ENCODE measurements around the gene EPB41L4B. TPM values are rescaled to one million over a fixed set of nuclear protein-coding genes. Genes with fewer than 3 reads are reported as not detected.

The EPB41L4B gene
- total and polyA plus RNA-seq, 8 donors = 36.8 to 122 (median 93.3) TPM

DNA sequence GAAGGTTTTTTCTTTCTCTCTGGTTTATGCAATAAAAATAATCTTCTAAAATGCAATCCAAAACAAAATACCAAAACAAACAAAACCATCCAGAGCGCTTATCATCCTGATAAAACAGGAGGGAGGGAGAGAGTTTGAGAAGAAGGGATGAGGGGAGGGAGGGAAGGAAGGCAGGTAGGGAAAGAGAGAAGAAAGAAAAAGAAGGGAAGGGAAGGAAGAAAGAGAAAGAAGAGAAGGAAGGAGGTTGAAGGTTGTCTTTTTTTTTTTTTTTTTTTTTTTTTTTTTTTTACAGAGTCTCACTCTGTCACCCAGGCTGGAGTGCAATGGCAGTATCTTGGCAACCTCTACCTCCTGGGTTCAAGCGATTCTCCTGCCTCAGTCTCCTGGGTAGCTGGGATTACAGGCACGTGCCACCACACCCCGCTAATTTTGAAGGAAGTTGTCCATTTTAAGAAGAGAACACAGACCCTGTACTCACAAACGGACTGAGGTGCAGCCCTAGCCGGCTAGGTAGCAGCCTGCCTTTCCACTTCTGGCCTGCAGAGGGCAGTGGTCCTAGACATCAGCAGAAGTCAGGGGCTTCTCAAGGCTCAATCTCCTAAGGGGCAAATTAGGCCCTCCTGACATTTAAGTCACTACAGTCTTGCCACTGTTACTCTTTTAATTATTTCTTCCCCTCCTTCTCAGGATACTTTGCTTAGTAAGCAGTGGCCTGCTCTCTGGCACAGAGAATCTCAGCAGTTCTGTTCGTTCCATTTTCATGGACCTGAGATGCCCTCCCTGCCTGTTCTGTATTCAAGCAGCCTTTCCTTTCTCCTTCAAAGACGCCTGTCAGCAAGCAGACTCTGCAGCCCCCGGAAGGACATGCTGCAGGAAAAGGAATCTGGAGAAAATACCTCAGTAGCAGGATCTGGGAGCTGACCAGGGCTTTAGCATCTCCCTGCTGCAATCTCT is 76.4 kb downstream of the EPB41L4B start:
- Histone ChIP-seq H3K4me1 (peaks cover 26 to 36% (median 32%) of the 10 kb centered on the region in 3 donors), H3K27me3 (no peaks in the 10 kb centered on the region), H3K36me3 (peaks cover 0 to 25% (median 0%) of the 10 kb centered on the region in 3 donors), H3K9me3 (no peaks in the 10 kb centered on the region), H3K27ac (peak overlapping the region in 3 of 4 donors; percentile 14 to 93 (median 88)), H3K4me3 (no peak overlapping the region)
- intact Hi-C loops (cut with DNase I) = loop anchor here in 1 of 3 donors (5.0 kb wide), 1 partner anchor 73 kb away; no protein-coding TSS in a partner anchor
- DNase-seq = peak; percentile 66 to 84 (median 76)
- no peak for FAIRE-seq
- TF ChIP-seq, protein P1, sequence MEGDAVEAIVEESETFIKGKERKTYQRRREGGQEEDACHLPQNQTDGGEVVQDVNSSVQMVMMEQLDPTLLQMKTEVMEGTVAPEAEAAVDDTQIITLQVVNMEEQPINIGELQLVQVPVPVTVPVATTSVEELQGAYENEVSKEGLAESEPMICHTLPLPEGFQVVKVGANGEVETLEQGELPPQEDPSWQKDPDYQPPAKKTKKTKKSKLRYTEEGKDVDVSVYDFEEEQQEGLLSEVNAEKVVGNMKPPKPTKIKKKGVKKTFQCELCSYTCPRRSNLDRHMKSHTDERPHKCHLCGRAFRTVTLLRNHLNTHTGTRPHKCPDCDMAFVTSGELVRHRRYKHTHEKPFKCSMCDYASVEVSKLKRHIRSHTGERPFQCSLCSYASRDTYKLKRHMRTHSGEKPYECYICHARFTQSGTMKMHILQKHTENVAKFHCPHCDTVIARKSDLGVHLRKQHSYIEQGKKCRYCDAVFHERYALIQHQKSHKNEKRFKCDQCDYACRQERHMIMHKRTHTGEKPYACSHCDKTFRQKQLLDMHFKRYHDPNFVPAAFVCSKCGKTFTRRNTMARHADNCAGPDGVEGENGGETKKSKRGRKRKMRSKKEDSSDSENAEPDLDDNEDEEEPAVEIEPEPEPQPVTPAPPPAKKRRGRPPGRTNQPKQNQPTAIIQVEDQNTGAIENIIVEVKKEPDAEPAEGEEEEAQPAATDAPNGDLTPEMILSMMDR (IDR thresholded peaks at IDR 0.05) = peak; percentile 85 to 94 (median 92)
- ATAC-seq = peak; percentile 28 to 78 (median 61)
- 17 to 18% methylated on average over 9 of the region's 9 CpGs for WGBS, 2 donors

DNA sequence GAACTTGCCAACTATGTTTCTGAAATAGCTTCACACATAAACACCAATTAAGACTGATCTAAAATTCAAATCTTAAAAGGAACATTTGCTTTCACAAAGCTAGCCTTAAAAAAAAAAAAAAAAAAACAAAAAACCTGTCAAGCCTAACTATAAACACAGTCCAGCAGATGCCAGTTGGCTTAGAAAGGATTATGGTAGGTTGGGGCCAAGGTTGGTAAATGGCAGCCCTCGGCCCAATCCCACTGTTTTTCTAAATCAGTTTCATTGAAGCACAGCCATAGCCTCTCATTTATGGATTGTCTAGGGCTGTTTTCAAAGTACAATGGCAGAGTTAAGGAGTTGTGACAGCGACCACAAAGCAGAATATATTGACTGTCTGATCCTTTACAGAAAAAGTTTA is 78.1 kb downstream of the EPB41L4B start:
- Histone ChIP-seq H3K9me3 (no peaks in the 10 kb centered on the region), H3K4me3 (no peak overlapping the region), H3K27me3 (no peaks in the 10 kb centered on the region), H3K36me3 (peaks cover 0 to 31% (median 0%) of the 10 kb centered on the region in 3 donors), H3K4me1 (peaks cover 11 to 18% (median 17%) of the 10 kb centered on the region in 3 donors), H3K27ac (no peak overlapping the region)
- TF ChIP-seq, protein P1 (IDR thresholded peaks at IDR 0.05) = no peak
- FAIRE-seq (no peak), DNase-seq (no peak), ATAC-seq (no peak)
- intact Hi-C loops (cut with DNase I) = no loop called here
- WGBS, 2 donors = 71 to 79% methylated on average over 2 of the region's 2 CpGs

DNA sequence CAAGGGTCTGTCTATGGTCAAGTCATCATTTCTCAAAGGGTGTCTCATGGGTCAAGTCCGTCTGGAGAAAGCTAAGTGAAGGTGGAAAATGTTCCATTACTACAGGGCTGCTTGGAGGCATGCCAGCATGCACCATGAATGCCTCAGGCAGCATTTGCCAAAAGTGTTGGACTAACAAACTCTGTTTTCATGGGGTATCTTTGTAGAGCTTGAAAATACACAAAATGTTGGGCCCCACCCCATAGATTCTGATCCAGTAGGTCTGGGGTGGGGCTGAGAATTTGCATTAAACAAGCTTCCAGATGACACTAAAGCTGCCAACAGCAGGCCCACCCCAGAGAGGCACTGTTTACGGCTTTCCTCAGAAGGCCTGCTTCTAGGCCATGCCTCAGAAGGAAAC is 78.8 kb downstream of the EPB41L4B start:
- Histone ChIP-seq H3K27me3 (no peaks in the 10 kb centered on the region), H3K27ac (no peak overlapping the region), H3K9me3 (no peaks in the 10 kb centered on the region), H3K36me3 (peaks cover 0 to 34% (median 0%) of the 10 kb centered on the region in 3 donors), H3K4me3 (no peak overlapping the region), H3K4me1 (peaks cover 4 to 11% (median 11%) of the 10 kb centered on the region in 3 donors)
- intact Hi-C loops (cut with DNase I) = no loop called here
- FAIRE-seq (no peak), ATAC-seq (no peak), DNase-seq (peak in 1 of 6 donors; percentile 37)
- 58 to 63% methylated on average over 2 of the region's 2 CpGs for WGBS, 2 donors
- TF ChIP-seq, protein P1 (IDR thresholded peaks at IDR 0.05) = no peak

DNA sequence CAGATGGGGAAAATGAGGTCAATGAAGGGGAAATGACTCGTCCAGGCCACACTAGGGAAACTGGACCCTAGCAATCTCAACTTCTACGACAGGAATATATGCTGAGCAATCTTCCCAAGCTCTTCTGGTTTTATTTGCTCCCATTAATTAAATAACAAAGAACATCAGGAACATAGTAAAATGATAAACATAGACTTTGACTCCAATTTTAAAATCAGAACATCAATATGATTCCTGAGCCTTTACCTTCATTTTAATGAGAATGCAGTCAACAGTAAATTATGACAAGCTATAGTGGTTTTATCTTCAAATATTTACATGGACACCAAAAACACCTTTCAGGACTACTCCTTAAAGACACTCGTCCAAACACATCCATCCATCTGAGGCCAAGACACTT is 79.7 kb downstream of the EPB41L4B start:
- intact Hi-C loops (cut with DNase I) = no loop called here
- 87 to 89% methylated on average over 3 of the region's 3 CpGs for WGBS, 2 donors
- H3K36me3 ChIP-seq = peaks cover 0 to 34% (median 0%) of the 10 kb centered on the region in 3 donors
- no peaks in the 10 kb centered on the region for H3K9me3 ChIP-seq
- DNase-seq (no peak), ATAC-seq (no peak), FAIRE-seq (no peak)
- TF ChIP-seq, protein P1 (IDR thresholded peaks at IDR 0.05) = no peak
- H3K4me3 ChIP-seq = no peak overlapping the region
- no peak overlapping the region for H3K27ac ChIP-seq
- H3K27me3 ChIP-seq = no peaks in the 10 kb centered on the region
- peaks cover 0 to 6% (median 3%) of the 10 kb centered on the region in 3 donors for H3K4me1 ChIP-seq
